NCI-H2227 (cell line): ENCODE results near the gene DPH3.
"Not testable (repeated sequence)": the region's sequence is repeated elsewhere in the genome, so short reads cannot be mapped to it uniquely, and the experiment has no call there.

ENCODE experiments used
- DNase-seq: peaks from one replicate; lab custom pipeline; 2025; ENCODE audit not compliant: unreplicated experiment; lab: John Stamatoyannopoulos, UW

The DPH3 gene

DNA sequence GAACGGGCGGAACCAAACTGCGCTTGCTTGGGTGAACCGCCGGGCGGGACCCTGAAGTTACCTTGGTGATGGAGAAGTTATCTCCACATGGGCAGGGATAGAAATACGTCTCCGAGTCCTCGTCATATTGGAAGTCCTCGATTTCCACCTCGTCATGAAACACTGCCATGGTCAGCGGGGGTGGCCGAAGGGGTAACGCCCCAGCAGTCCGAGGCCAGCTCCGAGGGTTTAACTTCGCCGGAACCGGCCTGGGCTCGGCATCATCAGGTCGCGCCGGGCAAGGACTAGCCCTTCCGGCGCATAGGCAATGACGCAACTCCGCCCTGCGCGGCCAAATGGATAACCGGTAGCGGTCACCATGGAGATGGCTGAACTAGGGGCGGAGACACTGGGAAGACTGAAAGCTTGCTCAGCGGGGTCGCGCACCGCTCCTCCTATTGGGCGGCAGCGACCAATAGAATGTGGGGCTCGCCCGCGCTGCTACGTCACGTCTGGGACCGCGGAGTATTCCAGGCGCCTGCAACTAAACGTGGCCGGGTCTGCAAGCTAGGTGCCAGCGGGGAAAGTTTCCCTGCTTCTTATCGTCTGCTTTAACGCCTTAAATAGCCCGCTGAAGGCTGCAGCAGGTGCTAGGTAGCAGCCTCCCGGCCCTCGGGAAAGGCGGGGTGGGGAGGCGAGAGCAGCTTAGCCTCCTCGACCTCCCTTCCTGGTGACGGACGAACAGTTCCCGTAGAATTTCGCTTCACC, at the start of gene DPH3, which contains the start of gene OXNAD1:
TSS of gene DPH3 (minus strand) at position 236 of the 747 bp plus-strand sequence. CDS start at position 169, 67 bp downstream.
TSS of gene OXNAD1 (plus strand) at position 505 of the 747 bp plus-strand sequence. CDS start 5,741 bp downstream, outside the sequence.
- peak; percentile 98 for DNase-seq

DNA sequence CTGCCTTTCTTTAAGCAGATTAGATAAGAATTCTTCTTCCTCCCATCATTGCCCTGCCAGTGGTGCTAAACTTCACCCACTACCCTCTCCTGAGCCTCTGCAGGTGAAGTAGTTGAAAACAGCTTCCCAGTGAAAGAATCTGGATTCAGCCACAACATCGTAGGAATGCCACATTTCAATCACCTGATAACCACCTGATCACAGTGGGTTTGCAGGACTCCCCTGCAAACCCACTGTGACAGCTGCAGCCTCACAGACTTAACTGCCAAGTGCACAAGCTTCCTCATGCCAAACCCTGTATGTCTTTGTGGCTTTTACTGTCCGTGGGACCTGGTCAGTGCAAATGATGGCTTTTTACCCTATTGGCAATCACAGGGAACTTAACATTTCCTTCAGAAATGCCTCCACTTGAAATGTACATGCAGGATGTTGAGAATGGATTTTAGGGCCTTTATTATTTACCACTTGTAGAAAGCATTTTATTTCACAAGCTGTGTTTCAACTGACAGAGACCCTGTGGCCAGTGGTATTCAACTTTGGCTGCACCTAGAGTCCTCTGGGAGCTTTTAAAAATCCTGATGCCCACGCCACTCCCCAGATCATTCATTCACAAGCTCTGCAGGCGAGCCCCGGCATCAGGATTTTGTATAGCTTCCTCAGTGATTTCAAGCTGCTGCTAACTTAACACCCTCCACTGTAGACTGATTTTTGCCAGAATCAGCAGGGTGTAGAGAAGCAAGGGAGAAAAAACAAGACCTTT, 49.3 kb upstream of the DPH3 start:
- no peak for DNase-seq

DNA sequence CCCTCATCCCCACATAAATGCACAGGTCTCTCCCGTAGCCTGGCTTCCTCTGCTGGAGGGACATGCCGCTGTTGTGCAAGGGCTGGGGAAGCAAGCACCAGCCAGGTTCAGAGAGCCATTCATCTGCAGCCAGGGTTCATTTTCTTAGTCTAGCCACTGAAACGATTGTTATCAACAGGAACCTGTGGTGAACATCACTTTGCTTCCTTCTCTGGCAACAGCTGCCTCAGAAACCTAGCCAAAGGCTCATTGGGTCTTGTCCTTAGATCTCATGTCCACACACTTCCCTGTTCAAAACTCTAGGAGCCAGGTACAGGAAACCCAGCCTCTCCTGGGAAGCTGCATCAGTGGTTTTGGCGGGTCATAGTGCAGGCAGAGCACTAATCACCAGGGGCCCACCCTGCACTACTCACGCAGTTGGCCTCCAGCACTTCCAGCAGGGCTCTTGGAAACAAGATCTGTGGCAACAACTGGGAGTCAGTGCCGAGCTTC, 47.3 kb upstream of the DPH3 start:
- DNase-seq = no peak

DNA sequence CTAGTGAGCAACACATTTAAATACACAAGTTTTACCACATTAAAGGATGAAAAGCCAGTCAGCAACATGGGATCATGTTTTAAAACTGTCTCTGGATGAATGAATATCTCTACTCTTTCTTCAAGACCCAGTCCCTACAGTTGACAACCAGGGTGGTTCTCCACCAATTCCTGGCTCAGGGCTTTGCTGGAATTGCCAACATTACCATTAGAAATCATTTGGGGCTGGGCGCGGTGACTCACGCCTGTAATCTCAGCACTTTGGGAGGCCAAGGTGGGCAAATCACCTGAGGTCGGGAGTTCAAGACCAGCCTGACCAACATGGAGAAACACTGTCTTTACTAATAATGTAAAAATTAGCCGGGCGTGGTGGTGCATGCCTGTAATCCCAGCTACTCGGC, 45.7 kb upstream of the DPH3 start:
- not testable (repeated sequence) for DNase-seq

DNA sequence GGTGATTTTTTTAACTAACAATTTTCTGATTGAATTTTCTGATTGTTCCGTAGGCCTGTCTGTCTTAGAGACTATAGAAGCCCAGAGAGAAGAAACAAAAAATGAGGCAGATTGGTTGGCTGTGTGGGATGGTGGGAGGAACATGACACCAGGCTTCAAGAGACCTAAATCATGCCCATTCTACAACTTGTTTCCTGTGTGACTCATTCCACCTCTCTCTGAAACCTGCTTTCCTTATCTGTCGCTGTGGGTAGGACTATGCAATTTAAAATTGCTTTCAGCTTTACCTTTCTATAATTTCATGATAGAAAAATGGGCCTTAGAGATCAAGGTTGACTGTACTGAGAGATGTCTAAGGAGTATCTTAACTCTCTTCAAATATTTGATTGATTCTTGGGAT, 44.8 kb upstream of the DPH3 start:
- DNase-seq = no peak

DNA sequence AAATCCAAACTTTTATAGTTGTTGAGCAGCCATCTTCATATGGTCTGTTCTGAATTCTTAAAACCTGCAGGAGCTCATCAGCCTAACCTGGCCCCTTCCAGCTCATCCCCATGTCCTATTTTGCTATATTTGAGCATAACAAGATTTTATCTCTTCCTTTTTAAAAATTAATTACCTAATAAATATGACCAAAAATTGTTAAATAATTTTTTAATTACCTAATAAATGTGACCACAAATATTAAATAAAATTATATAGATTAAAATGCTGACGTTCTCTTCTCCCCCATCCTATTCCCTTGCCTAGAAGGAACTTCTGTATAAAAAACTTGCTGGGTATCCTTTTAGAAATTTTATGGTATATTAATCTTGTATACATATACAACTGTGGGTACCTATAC, 44.0 kb upstream of the DPH3 start:
- DNase-seq = no peak

DNA sequence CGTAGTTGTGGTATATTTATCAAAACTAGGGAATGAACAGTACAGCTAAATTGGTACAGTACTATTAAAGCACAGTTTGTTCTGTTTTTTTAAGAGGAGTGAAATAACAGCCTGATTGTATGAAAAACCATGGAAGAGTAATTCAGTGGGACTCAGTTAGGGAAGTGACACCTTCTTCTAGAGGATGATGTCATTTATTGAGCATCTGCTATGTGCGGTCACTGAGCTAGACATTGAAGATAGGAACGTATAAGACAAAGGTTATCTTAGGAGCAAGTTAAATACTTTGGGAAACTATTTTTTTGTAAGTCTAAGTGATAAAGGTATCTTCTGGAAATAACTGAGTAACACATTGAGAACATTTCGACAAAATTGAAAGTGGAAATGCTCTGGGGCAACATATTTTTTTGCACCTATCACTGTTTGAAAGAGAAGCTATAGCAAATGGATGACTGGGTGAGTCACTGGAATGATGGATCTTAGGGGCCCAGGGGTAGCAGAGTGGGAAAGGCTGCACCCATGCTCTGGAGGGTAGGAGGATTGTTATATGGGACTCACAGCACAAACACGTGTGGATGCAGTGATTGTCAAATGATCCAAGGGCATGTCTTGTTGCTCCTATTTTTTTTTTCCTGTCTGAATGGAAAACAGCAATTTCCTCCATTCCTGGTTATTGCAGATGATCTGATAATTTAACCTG, 43.2 kb upstream of the DPH3 start:
- no peak for DNase-seq

DNA sequence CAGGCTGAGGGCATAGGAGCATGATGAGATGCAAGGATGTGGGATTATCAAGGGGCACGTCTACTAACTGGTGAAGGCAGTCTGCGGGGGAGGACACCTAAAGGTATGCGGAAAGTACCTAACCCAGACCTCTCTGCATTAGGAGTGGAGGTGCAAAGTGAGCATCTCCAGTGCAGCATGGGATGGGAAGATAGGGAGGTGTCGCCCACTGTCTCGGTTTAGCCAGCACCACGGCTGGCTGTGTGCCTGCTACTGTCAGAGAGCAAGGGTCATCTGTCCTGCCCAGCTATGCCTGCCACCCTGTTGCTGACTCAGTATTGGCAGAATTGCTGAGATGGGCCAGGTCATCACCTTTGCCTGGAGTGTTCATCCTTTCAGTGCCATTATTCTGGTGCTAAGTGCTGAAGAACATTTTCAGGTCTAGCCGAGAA, 40.4 kb upstream of the DPH3 start:
- no peak for DNase-seq

DNA sequence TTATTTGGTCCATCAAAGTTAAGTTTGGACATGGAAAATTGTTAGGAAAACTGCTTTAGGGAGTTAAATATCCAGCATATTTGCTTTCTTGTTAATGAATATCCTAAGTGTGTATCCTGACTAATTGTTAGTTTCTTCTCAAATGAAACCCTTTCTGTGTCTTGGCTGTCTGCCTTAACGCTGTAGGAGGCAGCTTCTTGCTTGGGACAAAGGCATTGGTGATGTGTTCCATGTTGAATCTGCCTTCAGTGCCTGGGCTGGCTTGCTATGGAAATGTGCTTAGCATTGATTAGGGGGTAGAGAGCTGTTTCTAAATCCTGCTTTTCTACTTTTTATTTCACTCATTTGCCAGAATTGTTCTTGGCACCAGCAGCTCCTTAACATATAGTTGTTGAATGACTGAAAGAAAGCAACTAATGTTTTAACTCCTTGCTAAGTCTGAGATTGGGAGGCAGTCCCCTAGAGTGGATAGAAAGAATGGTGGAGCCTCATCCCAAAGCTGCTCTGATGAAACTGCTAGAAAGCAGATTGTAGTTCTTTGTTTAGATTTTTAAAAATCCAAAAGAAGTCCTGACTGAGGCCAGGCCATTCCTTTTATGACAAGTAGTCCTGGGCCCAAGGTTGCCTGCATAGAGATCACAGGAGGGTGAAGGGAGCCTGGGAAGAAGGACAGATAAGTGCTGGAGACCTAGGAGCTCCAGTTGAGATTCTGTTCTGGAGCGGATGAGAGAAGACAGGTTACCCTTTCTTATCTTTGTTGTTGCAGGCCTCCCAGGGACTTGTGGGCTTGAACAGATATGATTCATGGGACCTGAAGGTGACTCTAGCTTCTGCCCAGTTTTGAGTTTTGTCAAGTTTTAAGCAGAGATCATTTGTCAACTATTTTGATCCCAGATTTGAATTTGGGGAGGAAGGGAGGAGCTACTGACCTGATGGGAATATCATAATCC, 39.6 kb upstream of the DPH3 start:
- no peak for DNase-seq

DNA sequence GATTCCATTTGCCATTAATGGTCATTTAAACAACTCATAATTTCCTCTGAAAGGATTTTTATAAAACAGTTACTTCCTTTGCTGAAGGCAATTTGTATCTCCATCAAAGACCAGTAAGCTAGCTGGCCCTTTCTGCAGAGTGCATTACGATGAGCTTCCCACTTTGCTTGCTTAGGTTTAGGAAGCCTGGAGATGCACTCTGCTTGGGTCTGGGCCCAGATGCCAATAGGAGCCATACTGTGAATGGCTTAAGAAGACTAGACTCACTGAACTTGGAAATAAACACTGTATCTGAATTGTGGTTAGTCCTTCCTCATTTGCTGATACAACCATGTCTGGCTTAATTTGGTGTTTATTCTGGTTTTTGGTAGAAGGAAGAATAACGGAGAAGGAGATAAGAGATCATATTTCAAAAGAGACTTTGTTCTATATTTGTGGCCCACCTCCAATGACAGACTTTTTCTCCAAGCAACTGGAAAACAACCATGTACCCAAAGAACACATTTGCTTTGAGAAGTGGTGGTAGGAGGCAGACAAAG, 38.4 kb upstream of the DPH3 start:
- no peak for DNase-seq

DNA sequence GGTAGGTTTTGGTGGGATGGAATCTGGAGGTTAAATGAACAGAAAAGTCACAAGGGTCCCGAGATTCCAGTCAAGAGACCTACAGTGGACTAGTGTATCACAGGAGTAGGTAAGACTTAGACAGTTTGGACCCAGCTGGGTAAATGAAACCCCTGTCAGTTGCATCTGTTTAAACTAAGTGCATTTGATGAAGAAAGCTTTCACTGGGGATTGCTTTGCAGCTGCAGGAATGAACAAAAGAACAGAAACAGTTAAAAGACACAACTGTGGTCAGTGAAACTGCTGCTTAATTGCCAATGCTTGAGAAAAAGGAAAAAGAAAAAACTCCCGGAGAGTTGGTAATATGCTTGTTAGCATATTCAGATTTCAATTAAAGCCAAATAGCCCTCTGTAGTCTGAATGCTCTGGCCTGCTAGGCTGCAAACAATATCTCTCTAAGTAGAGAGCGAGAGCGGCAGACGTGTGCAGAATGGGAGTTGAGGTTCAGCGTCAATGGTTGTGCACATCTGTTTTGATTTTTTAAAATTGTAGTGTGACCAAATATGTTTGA, 37.4 kb upstream of the DPH3 start:
- no peak for DNase-seq

DNA sequence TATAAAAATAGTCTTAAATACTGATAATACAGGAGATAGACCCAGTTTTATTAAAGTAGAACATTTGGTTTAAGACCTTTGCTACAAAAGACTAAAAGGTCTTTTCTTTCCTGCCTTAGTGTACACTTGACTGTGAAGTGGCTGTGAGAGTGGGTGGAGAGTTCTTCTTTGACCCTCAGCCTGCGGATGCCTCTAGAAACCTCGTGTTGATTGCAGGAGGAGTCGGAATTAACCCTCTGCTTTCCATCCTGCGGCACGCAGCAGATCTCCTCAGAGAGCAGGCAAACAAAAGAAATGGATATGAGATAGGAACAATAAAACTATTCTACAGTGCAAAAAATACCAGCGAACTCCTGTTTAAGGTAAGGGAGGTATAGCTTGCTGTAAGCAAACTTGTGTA, 36.8 kb upstream of the DPH3 start:
- DNase-seq = no peak

DNA sequence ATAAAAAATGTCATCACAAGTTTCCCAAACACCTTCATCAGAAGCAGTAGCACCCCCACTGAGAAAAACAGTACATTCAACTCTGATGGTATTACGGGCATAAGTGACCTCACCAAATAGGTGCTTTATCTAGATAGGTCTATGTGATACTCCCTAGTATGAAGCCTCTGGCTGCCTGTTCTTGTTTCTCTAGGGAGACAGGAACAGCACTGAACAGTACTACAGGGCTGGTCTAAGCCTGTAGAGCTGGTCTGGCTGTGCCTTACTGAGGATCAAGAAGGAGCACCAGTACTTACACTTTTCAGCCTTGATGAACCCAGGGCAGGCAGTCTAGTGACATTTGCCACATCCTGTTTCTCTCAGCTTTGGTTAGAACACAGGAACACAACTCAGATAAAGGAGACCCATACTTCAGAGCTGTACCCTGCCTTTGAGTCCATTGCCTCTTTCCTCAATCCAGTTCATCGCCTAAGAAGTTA, 36.2 kb upstream of the DPH3 start:
- no peak for DNase-seq

DNA sequence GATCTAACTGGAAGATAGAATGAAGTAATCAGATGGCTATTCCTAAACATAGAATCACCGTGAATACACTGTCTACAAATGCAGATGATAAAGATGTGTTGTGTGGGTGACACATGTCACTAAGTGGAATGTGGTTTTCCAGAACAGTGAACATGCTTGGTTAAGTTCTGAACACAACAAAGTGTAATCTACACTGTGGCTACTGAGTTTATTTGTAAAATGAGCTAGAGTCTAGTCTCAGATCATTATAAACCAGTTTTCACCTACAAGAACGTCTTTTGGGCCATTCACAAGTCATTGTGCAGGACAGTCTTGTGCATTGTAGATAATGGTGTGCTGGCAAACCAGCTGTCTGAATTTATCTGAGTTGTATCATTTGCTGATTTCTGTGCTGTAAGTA, 35.6 kb upstream of the DPH3 start:
- DNase-seq = no peak

DNA sequence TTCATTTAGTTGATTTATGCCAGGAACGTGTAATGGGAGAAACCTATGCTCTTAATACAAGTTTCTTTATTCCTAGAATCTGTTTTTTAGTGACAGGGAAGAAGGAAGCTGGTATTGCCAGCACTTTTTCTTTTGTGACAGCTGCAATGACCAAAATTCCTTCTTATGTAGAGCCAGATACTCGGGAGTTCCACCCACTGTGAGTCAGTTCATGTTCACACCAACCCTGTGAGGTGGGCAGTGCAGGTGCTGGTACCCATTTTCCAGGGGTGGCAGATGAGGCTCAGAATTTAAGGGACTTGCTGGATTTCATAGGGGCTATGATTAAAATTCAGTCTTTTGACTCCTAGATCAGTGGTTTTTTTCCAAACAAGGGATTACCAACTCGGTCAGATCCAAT, 35.0 kb upstream of the DPH3 start:
- DNase-seq = no peak

DNA sequence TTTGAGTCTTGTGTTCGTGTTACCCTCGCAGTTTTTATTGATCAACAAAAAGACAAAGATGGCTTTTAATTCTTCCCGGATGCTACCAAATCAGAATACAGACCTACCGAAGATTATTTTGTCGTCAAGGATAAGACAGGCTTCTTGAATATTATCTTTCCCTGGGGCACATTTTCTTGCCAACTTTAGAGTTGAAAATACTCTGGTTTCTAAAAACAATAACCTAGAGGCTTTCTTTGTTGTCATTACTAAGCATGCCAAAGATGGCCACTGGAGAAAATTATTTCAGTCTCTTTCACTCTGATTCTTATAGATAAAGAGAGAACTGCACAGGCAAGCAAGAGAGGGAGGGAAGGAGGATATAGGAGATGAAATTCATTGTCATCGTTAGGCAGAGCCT, 34.1 kb upstream of the DPH3 start:
- no peak for DNase-seq

DNA sequence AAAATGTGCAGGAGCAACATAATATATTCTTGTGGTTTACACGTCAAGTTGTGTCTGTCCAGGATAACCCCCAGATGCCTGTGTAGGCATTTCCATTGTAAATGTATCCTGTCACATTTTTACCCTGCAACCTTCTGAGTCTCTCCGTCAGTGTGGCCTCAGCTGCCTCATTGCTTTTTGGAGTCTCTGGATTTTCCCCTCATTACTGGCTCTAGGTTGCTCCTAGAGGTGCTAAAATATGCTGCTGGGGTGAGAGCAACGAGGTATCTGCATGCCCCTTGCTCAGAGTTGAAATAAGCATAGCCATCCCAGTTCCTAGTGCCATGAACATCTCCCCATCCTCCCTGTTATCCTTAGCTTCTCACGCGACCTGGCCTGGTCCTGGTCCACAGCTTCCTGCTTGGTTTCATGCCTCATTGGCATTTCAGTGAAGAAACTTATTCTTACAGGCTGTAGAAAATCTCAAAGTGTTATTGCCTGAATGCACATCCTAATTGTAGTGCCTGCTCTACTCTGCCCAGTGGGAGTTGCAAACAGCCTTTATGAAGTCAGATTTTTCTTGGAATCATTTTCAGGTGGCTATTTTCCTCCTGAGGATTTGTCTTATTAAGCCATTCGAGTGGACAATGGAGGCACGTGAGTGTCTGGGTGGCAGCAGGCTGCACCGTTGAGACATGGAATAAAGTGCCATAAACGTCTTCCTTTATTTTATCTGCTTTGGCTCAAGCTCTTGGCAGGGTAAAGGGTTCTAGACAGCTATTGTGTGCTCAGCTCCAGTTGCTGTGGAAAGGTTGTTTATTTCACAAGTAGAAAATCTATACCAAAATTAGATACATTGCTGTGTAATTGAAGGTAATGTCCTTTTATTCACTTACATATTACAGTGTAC, 33.5 kb upstream of the DPH3 start:
- no peak for DNase-seq

DNA sequence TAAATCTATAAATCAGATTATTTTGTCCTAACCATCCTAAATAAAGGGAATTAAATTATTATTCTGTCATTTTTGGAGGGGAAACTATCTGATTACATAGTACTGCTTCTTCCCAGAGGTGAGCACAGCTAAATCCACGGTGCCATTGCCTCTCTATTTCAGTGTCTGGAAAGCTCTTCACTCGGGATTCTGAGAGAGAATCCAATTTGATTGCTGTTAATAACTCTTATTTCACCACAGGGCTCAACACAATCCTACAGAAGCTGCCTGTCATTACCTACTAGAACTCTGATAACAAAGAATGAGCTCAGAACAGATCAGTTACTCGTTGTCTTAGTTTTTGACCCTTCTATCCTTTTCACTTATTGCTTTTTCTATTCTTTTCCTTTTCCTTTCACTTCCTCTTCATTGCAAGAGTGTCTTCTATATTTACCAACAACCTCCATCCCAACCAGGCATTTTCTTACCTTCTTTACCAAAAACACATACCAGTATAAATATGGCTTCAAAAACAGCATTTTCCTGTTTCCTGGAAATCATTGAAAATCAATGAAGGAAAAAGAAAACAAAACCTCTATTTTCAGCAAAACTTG, 30.7 kb upstream of the DPH3 start:
- DNase-seq = no peak
